GM19240 (cell line): ENCODE results near the gene CGB1.
"Not testable (repeated sequence)": the region's sequence is repeated elsewhere in the genome, so short reads cannot be mapped to it uniquely, and the experiment has no call there.

ENCODE experiments used
- DNase-seq: peaks from one replicate; pipeline ENCODE4 v3.0.0; 2011; ENCODE audit warnings: low spot score; ENCODE audit not compliant: insufficient read length

The CGB1 gene

GRCh38 chr19:49036815-49037214 is at the start of gene CGB1:
Gene CGB1 (minus strand): TSS chr19:49036895. CDS start chr19:49036711, 184 bp downstream.
- not testable (repeated sequence) for DNase-seq

DNA sequence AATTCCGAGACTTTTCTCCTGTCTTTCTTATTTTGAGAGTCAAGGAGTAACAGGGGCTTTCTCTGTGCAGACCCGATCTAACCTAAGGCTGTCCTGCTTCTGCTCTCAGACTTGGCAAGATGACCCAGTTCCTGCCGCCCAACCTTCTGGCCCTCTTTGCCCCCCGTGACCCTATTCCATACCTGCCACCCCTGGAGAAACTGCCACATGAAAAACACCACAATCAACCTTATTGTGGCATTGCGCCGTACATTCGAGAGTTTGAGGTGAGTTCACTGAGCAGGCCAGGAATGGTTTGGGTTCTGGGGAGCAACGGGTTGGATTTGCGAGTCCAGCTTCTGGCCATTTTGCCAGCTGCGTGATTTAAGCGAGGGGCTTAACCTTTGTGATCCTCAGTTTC is 49.6 kb upstream of the CGB1 start:
- DNase-seq = no peak

GRCh38 chr19:49085868-49086232 is 49.2 kb upstream of the CGB1 start:
- no peak for DNase-seq

DNA sequence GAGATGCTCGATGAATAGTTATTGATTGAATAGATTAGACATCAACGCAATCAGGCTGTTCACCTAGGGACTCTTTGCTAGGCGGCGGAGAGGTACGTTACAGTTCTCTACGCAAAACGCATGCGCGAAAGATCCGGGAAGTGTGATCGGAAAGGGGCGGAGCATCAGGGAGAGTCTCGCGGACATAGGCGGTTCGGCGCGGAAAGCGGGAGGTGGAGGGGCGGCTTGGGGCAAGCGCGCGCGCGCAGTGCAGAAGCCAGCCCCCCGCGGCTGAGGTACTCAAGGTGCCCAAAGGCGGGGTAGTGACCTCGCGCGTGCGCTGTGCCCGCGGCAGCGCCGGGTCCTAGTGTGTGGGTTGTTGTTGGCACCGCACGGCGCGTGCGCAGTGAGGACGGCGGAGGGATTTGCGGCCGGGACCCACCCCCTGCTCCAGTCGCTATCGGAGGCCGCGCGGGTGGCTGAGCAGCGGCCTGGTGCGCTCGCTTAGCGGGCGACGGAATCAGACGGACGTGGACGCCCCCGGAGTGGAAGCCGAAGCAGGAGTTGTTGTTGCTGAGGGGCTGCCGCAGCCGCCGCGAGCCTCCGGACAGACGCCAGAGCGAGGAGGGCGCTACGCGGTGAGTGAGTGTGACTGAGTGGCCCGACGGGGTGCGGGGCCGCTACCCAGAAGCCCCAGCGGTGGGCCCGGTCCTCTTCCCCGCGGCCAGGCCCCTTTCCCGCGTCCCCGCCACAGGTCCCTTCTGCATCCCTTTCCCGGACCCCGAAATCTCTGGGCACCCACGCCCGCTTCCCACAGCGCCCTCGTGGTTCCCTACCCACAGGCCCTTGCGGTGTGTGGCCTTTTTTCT is 48.5 kb upstream of the CGB1 start, which contains the start of gene SNRNP70:
Gene SNRNP70, plus strand, starts transcription at position 432 of the 848 bp plus-strand sequence. CDS start 964 bp downstream, outside the sequence.
- DNase-seq = peak; percentile 96

DNA sequence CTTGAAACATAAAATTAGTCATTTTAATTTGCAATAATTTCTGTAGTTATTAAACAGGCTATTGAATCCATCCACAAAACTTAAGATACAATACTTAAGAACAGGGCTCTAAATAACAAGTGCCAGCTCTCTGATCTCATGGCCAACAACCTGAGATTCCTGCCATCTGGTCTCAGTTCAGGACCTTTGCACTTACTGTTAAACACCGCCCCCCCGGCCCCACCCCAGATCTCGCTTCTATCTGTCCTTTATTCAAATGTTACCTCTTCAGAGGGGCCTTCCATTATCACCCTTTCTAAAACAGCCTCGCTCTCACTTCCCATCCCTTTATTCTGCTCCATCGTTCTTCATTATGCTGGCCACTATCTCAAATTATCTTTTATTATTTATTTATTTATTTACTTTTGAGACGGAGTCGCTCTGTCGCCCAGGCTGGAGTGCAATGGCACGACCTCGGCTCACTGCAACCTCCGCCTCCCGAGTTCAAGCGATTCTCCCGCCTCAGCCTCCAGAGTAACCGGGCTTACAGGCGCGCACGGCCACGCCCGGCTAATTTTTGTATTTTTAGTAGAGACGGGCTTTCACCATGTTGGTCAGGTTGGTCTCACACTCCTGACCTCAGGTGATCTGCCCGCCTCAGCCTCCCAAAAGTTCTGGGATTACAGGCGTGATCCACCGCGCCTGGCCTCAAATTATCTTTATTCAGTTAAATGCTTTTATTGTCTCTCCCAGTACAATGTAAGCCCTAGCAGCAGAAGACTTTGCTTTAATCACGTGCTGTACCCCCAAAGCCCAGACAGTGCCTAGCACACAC is 47.7 kb upstream of the CGB1 start:
- no peak for DNase-seq

DNA sequence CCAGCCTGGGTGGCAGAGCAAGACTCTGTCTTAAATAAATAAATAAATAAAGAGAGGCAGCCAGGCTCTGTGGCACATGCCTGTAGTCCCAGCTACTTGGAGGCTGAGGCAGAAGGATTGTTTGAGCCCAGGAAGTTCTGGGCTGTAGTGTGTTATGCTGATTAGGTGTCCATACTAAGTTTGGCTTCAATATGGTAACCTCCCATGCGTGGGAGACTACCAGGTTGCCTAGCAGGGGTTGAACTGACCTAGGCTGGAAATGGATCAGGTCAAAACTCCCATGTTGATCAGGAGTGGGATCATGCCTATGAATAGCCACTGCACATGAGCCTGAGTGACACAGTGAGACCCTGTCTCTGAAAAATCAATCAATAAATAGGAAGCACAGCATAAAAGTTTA is 44.6 kb upstream of the CGB1 start:
- no peak for DNase-seq

GRCh38 chr19:49080392-49080791 is 43.7 kb upstream of the CGB1 start:
- no peak for DNase-seq

DNA sequence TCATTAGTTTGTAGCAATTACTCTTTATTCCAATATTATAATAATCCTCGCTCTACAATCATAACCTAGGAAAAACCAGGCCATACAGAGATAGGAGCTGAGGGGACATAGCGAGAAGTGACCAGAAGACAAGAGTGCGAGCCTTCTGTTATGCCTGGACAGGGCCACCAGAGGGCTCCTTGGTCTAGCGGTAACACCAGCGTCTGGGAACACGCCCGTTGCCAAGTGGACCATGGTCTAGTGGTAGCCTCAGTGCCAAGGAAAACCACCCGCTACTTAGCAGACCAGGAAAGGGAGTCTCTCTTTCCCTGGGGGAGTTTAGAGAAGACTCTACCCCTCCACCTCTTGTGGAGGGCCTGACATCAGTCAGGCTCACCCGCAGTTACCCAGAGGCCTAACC is 38.2 kb upstream of the CGB1 start:
- DNase-seq = not testable (repeated sequence)

- DNase-seq = no peak
These were observed 37.1 kb upstream of the CGB1 start for GRCh38 chr19:49073514-49074378.

GRCh38 chr19:49071860-49072547 is 35.3 kb upstream of the CGB1 start:
- no peak for DNase-seq

- DNase-seq = no peak
These were observed 33.7 kb upstream of the CGB1 start for GRCh38 chr19:49070416-49070815.

DNA sequence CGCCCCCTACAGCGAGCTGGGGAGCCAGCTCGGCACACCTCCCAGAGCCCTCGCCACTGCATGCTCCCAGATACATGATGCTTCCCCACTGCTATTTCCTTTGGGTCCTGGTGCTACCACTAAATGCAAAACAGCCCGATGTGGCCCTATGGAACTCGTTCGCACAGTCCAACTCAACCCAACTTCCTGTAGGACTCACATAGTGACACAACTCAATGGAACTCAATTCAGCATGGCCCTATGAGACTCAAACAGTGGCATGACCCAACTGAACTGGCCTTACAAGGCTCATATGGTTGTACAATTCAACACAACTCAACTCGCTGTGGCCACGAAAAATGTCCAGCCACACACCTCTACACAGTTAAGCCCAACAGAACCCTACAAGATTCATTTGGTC is 32.3 kb upstream of the CGB1 start:
- DNase-seq = no peak

DNA sequence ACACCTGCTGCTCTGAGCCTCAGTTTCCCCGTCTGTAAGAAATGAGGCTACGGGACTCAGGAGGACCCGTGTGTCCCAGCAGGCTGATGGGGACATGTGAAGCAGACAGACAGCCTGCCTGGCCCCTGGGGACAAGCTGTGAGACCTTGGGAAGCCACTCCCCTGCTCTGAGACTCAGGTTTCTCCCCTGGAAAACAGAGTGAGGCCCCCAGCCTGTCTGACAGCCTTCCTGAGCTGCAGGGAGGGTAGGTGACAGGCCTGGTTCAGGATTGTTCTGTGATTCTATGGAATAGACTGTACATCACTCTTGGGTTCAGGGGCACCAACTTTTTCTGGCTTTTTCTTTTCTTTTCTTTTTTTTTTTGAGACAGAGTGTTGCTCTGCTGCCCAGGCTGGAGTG is 30.9 kb upstream of the CGB1 start:
- DNase-seq = no peak

DNA sequence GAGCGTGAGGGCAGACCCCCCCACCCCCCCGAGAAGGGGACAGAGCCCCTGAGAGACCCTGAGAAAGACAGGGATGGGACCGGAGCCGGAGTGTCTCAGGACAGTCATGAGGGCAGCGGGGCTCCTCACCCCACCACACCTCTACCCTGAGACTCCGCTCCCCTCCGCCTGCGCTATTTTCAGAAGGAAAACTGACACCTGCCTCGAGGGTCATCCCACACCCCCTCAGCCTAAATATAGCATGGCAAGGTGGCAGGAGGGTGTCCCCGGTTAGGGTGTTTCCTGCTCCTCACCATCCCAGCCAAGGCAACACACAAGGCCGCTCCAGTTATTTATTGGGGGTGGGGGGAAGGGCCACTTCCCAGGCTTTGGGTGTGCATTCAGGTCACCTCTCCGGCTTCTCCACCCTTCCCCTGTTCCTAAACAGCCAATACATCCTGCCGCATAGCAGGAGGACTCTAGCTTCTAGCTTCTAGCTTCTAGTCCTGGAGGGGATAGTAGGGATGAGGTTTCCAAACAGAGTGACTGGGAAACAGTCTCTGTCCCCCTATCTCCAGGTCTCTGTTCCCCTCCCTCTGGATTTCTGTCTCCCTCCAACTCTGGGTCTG is 29.3 kb upstream of the CGB1 start:
- no peak for DNase-seq

- no peak for DNase-seq
These were observed 28.3 kb upstream of the CGB1 start, which contains the start of gene NTF4 for GRCh38 chr19:49064768-49065611. Gene NTF4 (minus strand): TSS chr19:49064818. CDS start chr19:49061997, 2,821 bp downstream.

DNA sequence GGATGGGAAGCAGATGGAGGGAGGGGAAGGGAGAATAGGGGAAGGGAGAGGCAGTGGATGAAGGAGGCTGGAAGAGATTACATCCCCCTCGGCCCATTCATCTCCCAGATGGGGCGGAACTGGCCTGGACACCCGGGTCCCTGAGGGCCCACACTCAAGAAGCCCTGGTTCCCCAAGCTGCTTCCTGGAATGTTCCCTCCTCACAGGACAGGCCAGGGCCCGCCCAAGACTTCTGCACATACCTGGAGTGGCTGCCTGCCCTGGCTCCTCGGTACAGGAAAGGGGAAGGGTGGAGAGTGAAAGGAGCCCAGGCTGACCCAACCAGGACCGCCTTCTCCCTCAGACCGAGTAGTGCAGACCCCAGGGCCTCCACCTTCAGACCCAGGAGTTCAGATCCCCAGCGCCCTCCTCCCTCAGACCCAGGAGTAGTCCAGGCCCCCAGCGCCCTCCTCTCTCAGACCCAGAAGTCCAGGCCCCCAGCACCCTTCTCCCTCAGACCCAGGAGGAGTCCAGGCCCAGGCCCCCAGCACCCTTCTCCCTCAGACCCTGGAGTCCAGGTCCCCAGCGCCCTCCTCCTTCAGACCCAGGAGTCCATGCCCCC is 27.4 kb upstream of the CGB1 start:
- no peak for DNase-seq

- no peak for DNase-seq
These were observed 24.8 kb upstream of the CGB1 start for GRCh38 chr19:49061445-49061844.

GRCh38 chr19:49061000-49061399 is 24.3 kb upstream of the CGB1 start:
- DNase-seq = no peak

GRCh38 chr19:49059053-49059452 is 22.4 kb upstream of the CGB1 start:
- no peak for DNase-seq
